Liver (tissue), 3 donors: ENCODE data around the gene LRWD1.

ENCODE experiments used
- FOXA1 ChIP-seq: IDR thresholded peaks from 2 replicates; pipeline ENCODE4 v1.6.1; 2016; ENCODE audit warnings: antibody characterized with exemption
- MAX ChIP-seq: IDR thresholded peaks from 2 replicates; pipeline ENCODE4 v1.6.1; 2016; ENCODE audit warnings: antibody characterized with exemption
- RAD21 ChIP-seq, 2 donors: IDR thresholded peaks; 2 replicates each; pipeline ENCODE4 v1.6.1; 2016; ENCODE audit warnings: antibody characterized with exemption in 2 of 2, mild to moderate bottlenecking in 2 of 2
- SP1 ChIP-seq: IDR thresholded peaks from 2 replicates; pipeline ENCODE4 v1.6.1; 2018; ENCODE audit warnings: antibody characterized with exemption, mild to moderate bottlenecking
- TF ChIP-seq, protein P1 (sequence below): fragments of 150-350 bp; IDR thresholded peaks from 2 replicates; pipeline ENCODE4 v1.5.1; 2017; ENCODE audit warnings: improper control_type of control experiment, low read depth, low read length; ENCODE audit not compliant: missing input control
- donor health status: healthy.
- donor health status: healthy.

- TF ChIP-seq, protein P1, sequence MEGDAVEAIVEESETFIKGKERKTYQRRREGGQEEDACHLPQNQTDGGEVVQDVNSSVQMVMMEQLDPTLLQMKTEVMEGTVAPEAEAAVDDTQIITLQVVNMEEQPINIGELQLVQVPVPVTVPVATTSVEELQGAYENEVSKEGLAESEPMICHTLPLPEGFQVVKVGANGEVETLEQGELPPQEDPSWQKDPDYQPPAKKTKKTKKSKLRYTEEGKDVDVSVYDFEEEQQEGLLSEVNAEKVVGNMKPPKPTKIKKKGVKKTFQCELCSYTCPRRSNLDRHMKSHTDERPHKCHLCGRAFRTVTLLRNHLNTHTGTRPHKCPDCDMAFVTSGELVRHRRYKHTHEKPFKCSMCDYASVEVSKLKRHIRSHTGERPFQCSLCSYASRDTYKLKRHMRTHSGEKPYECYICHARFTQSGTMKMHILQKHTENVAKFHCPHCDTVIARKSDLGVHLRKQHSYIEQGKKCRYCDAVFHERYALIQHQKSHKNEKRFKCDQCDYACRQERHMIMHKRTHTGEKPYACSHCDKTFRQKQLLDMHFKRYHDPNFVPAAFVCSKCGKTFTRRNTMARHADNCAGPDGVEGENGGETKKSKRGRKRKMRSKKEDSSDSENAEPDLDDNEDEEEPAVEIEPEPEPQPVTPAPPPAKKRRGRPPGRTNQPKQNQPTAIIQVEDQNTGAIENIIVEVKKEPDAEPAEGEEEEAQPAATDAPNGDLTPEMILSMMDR: no peak
- TF ChIP-seq FOXA1 (no peak), SP1 (no peak), MAX (no peak), RAD21 (IDR thresholded peaks at IDR 0.05) (no peak)
These were observed 3.9 kb downstream of the LRWD1 start for GRCh38 chr7:102468478-102469350.
